Ovary (tissue), 9 donors: ENCODE results near the gene ADAT2. TPM values are rescaled to one million over a fixed set of nuclear protein-coding genes. Genes with fewer than 3 reads are reported as not detected.

Experiments
- DNase-seq, 5 donors: peaks; one replicate each; pipeline ENCODE4 v3.0.0-alpha.2; 2019 to 2020
- H3K27ac ChIP-seq, 2 donors: fragments of 200-600 bp; one replicate each; pipeline versions ENCODE4 v1.5.1 to v1.8.0; 2019 to 2022
- H3K27me3 ChIP-seq: fragments of 200-600 bp; one replicate; pipeline ENCODE4 v1.8.0; 2022
- H3K36me3 ChIP-seq: fragments of 200-600 bp; sonication (generic); one replicate; pipeline ENCODE4 v1.5.1; 2019
- H3K4me1 ChIP-seq: one replicate; pipeline ENCODE4 v1.8.1; 2013; ENCODE audit warnings: mild to moderate bottlenecking, moderate library complexity; ENCODE audit not compliant: insufficient read depth
- H3K4me3 ChIP-seq: fragments of 200-600 bp; sonication (generic); one replicate; pipeline ENCODE4 v1.5.1; 2017
- H3K9me3 ChIP-seq, 2 donors: fragments of 200-600 bp in 1 of 2; sonication (generic) in 1 of 2; one replicate each; pipeline versions ENCODE4 v1.5.1 to v1.8.1; 2013 to 2019; ENCODE audit warnings: mild to moderate bottlenecking in 1 of 2, moderate library complexity in 1 of 2
- CTCF ChIP-seq, 3 donors: fragments of 450-650 bp in 2 of 3; fragments of 200-600 bp in 1 of 3; IDR thresholded peaks; one replicate each; pipeline versions ENCODE4 v1.5.1 to v1.8.0; 2016 to 2022; ENCODE audit warnings: antibody characterized with exemption in 3 of 3, mild to moderate bottlenecking in 1 of 3
- EP300 ChIP-seq: sonication (generic); formaldehyde crosslinking; IDR thresholded peaks from one replicate; pipeline ENCODE4 v1.6.1; 2017; ENCODE audit warnings: antibody characterized with exemption
- POLR2A ChIP-seq: fragments of 450-650 bp; IDR thresholded peaks from one replicate; pipeline ENCODE4 v1.6.1; 2017; ENCODE audit warnings: antibody characterized with exemption, mild to moderate bottlenecking, moderate library complexity
- WGBS, 3 donors: extraction: QIAGEN DNeasy Blood & Tissue Kit in 1 of 3; methylation state at CpG; one replicate each; pipeline versions ENCODE4 v1.1.5 to v1.1.7; 2013 to 2017; 5-methylcytosine and 5-hydroxymethylcytosine counted together
- intact Hi-C, 4 donors: fragments of 100-400 bp; cut with DNase I; formaldehyde crosslinking; loops; one replicate each; pipeline versions ENCODE4 v1.11.0 to v1.15.1; 2022 to 2023
- polyA plus RNA-seq, 2 donors: library from polyadenylated mRNA; stranded (reverse); fragments of 200-250 nt in 1 of 2; fragments of 350-450 nt in 1 of 2; fragmentation: Illumina TruSeq in 1 of 2; extraction: RNeasy Lipid Tissue Mini Kit (QIAGEN cat#74804) in 1 of 2; gene quantifications; one replicate each; pipeline ENCODE4 v1.2.3, GENCODE V29; 2013 to 2014
- total RNA-seq, 7 donors: library from RNA; depleted of rRNA in 2 of 7; stranded (reverse); fragments of >200 nt in 2 of 7; fragmentation: NEBNext Ultra II Directional in 3 of 7; extraction: Animal tissue kit (Norgen Biotek cat#: 25700) in 3 of 7; gene quantifications; one replicate each; pipeline versions ENCODE4 v1.1.0 to v1.2.4, GENCODE V29; 2016 to 2023
- donor health status: DM: no; HTN: no; CAD: no; lungs with moderate emphysema.
- donor health status: DM: no; HTN: no; CAD: no.
- donor health status: Bipolar disorder and iron deficiency.
- donor health status: DM: yes; HTN: yes; CAD: no.
- donor health status: DM: no; HTN: no; CAD: no.
- donor health status: DM: yes; HTN: yes; CAD: no.

Gene ADAT2
- total and polyA plus RNA-seq, 9 donors, result 1.9 to 6.1 (median 4.6) TPM

DNA sequence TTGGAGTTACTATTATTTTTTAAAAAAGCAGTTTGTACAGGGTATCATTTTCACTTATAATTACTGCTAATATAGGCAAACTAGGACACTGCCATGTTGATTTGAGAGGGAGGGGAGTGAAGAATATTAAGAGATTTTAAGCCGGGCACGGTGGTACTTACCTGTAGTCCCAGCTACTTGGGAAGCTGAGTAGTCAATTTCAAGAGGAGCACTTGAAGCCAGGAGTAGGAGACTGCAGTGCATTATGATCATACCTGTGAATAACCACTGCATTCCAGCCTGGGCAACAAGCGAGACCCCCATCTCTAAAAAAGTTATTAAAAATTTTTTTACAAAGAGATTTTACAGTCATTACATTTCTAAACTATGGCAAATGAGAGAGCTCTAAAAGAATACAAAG lies 35.7 kb downstream of the ADAT2 start:
- Histone ChIP-seq H3K27ac (no peak overlapping the region), H3K4me3 (no peak overlapping the region), H3K4me1 (no peaks in the 10 kb centered on the region), H3K9me3 (no peaks in the 10 kb centered on the region), H3K36me3 (no peaks in the 10 kb centered on the region), H3K27me3 (no peaks in the 10 kb centered on the region)
- intact Hi-C loops, result no loop called here
- no peak for DNase-seq
- WGBS, 3 donors, result 82 to 90% (median 89%) methylated on average over 3 of the region's 3 CpGs
- TF ChIP-seq POLR2A (no peak), EP300 (no peak), CTCF (IDR thresholded peaks at IDR 0.05) (no peak)

- Histone ChIP-seq H3K27me3 (no peaks in the 10 kb centered on the region), H3K36me3 (no peaks in the 10 kb centered on the region), H3K9me3 (no peaks in the 10 kb centered on the region), H3K4me3 (no peak overlapping the region), H3K4me1 (no peaks in the 10 kb centered on the region), H3K27ac (no peak overlapping the region)
- intact Hi-C loops, result no loop called here
- WGBS, 3 donors, result 33 to 52% (median 51%) methylated on average over 1 of the region's 1 CpG
- no peak for DNase-seq
- TF ChIP-seq EP300, result no peak
- TF ChIP-seq POLR2A, result no peak
- TF ChIP-seq CTCF (IDR thresholded peaks at IDR 0.05), result no peak
Measured at GRCh38 chr6:143410859-143411270, 39.6 kb downstream of the ADAT2 start.

DNA sequence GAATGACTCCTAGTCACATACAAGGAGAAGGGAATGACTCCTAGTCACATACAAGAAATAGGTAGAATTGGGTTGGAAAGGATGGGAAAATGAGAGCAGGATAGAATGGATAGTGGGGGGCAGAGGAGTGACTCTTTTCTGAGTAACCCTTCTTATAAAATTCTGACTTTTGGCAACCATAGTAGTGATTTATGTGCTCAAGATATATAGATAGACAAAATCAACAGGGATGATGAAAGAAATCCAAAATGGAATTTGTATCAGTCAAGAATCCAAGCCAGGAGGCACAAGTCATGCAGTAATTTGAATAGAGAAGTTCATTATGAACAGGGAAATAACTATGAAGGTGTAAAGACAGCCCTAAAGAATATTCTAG lies 41.7 kb downstream of the ADAT2 start:
- TF ChIP-seq POLR2A (no peak), EP300 (no peak), CTCF (IDR thresholded peaks at IDR 0.05) (no peak)
- intact Hi-C loops, result no loop called here
- no peaks in the 10 kb centered on the region for H3K36me3 ChIP-seq

DNA sequence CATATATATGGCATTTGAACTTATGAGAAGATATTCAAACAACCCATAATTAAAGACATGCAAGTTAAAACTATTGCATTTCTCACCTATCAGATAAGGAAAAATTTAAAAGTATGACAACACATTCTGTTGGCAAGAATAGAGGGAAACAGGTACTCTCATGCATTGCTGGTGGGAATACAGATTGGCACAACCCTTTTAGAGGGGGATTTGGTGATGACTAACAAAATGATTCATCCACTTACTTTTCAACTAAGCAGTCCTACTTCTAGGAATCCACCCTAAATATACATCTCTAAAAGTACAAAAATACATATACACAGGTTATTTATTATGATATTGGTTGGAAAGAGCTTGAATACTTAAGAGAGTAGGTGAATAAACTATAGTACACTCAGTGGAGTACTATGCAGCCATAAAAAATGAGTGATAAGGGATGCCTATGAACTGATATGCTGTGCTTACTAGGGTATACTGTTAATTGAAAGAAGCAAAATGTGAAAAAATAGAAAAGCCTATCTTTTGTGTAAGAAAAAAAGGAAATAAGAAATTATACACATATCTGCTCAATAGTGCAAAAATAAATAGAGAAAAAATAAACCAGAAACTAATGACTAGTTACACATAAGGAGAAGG lies 42.2 kb downstream of the ADAT2 start:
- H3K9me3 ChIP-seq, result no peaks in the 10 kb centered on the region
- H3K36me3 ChIP-seq, result no peaks in the 10 kb centered on the region
- H3K4me1 ChIP-seq, result no peaks in the 10 kb centered on the region
- H3K27ac ChIP-seq, result no peak overlapping the region
- no peaks in the 10 kb centered on the region for H3K27me3 ChIP-seq
- DNase-seq, result no peak
- H3K4me3 ChIP-seq, result no peak overlapping the region
- intact Hi-C loops, result no loop called here
- TF ChIP-seq CTCF (IDR thresholded peaks at IDR 0.05), result no peak
- TF ChIP-seq POLR2A, result no peak
- TF ChIP-seq EP300, result no peak

More for the DNA sequence above, 41.7 kb downstream of the ADAT2 start:
- no peaks in the 10 kb centered on the region for H3K4me1 ChIP-seq
- no peak overlapping the region for H3K27ac ChIP-seq
- no peak overlapping the region for H3K4me3 ChIP-seq
- DNase-seq, result no peak
- no peaks in the 10 kb centered on the region for H3K27me3 ChIP-seq
- no peaks in the 10 kb centered on the region for H3K9me3 ChIP-seq
